Hindlimb muscle (tissue), 1 donor: ENCODE data around the gene PREP. TPM values are rescaled to one million over a fixed set of nuclear protein-coding genes. Genes with fewer than 3 reads are reported as not detected.

Experiments
- DNase-seq: peaks from one replicate; pipeline ENCODE4 v3.0.0-alpha.2; 2013
- polyA plus RNA-seq: library from polyadenylated mRNA; unstranded; fragments of 120-200 nt; gene quantifications from one replicate; pipeline ENCODE4 v1.2.1, GENCODE V29; 2013; ENCODE audit not compliant: insufficient read length

Gene PREP
- polyA plus RNA-seq, 1 donor = 36.5 TPM

DNA sequence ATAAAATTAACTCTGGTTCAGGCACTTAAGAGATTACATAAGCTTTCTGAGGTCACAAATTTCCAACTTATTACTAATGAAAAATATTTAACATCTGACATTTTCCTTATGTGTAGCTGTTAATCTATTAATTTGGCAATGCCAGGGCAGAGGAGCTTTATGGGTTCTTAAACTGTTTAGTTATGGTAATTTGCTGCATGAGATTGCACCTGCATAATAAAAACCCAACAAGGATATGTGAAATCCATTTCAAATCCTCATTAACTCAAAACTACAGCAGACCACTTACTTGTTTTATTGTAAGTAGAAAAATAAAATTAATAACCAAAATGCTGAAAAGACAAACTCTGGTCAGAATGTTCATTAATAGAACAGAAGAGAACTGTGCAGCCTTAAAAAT is 98.1 kb downstream of the PREP start:
- no peak for DNase-seq

DNA sequence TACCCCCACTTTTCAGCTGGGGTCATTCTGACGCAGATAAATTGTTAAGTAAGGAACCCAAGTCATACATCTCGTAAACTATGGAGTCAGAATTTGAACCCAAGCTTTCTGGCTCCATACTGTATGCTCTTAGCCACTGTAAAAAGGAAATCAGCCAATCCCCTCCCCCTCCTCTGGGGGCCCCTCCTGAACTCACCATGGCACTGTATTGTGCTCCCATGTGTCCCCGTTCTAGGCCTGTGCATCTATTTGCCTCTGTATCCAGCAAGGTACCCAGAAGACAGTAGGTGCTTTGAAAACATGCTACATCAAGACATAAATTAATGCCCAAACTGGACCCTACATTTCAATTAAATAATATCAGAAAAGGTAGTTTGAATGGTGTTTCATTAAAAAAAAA is 98.5 kb downstream of the PREP start:
- DNase-seq = no peak

DNA sequence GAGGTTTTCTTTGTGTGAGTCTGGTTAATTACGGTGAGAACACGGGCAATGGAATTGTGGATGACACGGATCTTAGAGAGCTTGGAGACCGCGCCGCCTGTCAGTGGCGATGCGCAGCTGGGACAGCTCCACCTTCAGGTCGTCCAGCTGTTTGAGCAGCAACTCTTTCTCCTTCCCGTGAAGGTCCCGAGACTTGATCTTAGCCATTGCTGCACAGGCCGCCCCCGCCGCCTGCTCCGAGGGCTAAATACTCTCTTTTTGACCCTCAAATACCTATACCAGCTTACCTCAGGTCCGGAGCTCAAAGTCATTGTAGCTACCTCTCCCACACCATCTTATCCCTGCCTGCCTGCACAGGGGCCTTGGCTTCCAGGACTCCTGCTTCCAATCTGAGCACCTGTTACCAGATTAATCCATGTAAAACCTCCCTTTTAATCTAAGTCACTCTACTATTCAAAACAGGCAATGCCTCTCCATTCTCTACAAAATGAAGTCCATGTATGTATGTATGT is 100.2 kb downstream of the PREP start:
- DNase-seq = no peak

DNA sequence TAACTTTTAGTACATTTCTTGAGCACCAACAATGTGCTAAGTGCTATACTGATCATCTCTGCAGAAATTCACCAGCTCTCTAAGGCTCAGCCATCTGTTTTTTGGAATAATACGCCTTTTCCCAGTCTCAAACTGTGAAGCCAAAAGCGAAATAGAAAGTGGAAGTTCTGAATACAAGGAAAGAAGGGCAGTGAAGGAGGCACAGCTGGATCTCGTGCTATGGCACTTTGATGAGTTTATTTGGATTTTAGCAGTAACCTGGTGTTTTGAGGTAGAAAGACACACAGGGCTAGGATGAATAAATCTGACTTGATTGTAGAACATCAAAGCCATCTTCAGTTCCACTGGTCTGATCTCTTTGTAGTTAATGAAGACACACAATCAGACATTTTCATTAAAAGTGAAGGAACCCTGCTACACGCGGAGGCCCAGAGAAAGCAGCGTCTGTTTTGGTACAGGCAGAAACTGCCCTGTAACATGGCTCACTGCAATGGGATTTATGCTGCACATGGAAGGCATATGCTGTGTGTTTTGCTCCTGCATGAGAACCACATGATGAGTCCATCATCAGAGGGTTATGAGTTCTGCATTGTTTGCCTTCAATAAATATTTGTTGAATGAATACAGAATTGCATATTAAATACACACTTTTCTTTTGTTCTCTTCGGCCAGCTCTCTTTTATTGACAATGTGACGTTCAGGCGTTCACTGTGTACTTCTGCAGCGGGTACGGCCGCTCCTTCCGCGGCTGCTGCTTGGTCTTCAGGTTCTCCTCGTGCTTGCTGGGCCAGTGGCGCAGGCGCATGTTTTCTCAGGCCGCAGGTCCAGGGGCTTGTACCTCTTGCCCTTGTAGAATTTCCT is 100.9 kb downstream of the PREP start:
- DNase-seq = peak; percentile 28

DNA sequence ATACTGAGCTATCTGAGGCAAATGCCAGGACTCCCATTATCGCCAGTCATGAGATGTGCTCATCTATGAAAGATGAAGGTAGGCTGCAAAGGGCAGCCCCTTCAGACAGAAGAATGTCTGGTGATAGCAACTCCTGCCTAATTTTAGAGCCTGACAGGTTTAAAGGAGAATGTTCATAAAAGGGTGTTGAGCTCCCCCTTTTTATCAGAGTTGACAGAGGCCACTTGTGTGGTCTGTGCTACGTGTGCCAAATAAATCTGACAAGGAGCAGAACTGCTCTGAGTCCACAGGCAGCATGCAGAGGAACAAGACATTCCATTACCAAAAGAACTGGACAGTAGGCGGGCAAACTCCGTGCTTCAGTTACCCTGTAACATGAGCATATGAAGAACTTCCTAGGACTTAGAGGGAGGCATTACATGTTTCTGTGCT is 101.8 kb downstream of the PREP start:
- DNase-seq = peak; percentile 14

DNA sequence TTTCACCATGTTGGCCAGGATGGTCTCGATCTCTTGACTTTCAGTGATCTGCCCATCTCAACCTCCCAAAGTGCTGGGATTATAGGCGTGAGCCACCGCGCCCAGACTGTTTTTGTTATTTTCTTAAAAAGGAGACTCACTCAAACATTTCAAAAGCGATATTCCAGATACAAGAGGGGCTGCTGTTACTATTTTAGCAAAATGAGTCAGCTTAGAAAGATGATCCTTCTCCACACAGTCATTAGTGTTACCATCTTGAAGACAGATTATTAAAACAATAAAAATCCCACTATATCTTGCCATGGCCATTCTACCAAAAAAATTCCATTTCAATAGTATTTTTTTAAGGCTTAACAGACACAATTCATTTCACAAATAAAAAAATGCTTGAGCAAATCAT is 102.8 kb downstream of the PREP start:
- peak; percentile 13 for DNase-seq

DNA sequence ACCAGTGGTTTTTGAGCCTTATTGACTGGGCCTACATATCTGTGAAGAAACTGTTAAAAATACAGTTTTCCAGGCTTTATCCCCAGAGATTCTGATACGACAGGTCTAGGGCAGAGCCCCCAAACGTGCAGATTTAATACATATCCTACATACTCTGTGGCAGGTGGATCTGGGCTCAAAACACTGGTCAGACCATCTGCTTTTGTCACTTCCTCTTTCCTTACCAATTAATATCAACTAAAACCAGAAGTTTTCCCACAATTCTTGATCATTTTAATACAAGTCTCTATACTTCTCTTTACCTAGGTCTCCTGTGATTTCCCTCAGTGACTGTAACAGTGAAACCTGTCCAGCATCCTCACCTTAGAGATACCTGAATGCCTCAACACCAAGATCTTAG is 108.8 kb downstream of the PREP start:
- DNase-seq = no peak

DNA sequence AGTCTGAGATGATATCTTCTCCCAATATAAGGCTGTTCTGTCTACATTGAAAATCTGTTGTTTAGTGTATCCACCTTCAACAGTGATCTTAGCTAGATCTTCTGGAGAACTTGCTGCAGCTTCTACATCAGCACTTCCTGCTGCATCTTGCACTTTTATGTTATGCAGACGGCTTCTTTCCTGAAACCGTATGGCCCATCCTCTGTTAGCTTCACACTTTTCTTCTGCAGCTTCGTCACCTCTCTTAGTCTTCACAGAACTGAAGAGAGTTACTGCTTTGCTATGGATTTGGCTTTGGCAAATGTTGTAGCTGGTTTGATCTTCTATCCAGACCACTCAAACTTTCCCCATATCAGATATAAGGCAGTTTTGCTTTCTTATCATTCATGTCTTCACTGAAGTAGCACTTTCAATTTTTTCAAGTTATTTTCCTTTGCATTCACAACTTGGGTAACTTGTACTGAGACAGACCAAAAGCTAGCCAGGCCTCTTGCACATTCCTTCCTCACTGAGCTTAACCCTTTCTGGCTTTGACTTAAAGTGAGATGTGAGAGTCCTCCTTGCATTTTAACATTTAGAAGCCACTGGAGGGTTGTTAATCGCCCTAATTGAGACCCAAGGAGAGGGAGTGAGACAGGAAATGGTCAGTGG is 110.1 kb downstream of the PREP start:
- DNase-seq = no peak

DNA sequence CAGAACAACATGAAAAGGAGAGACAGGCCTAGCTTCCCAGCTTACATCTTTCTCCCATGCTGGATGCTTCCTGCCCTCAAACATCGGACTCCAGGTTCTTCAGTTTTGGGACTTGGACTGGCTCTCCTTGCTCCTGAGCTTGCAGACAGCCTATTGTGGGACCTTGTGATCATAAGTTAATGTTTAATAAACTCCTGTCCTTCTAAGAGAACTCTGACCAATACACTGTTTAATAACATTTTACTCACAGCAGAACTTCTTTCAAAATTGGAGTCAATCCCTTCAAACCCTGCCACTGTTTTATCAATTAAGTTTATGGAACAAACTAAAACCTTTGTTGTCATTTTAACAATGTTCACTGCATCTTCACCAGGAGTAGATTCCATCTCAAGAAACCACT is 111.4 kb downstream of the PREP start:
- no peak for DNase-seq

DNA sequence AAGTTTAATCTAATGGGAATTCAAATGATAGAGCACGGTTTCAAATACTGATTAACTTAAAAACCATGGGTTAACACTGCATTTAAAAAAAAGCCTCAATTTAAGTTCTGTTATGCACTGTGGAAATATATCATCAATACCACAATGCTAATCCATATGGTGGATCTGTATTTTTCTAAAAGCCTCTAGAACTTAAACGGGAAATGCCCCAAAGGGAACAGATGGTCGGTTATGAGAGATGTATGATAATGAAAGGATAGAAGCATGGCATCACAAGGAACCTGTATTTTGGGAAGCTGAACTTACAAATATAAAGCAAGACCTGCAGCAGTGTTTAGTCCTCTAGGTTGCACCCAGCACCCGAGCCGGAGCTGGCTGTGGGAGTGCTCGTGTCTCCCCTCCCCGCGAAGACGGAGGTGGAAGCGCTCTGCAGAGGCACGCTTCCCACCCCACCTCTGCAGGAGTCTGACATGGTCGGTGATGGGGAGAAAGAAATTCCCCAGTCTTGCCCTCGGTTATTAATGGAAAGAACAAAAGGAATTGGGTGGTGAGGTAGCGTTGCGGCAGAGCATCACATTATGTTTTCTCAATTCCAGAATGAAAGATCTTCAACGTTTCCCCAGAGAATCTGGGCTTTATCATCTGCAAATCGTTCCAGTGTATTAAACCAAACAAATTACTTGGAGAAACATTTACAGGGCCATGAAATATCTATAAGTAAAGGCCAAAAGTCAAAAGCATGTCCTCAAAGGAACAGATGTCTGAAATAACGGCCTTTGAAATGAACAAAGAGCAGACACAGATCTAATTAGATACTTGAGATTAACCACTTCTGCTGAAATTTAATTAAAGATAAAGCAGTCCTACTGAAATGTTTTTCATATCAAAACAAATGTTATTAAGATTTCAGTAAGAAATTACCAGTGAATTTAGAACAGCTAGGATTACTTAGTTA is 120.0 kb downstream of the PREP start:
- DNase-seq = no peak

DNA sequence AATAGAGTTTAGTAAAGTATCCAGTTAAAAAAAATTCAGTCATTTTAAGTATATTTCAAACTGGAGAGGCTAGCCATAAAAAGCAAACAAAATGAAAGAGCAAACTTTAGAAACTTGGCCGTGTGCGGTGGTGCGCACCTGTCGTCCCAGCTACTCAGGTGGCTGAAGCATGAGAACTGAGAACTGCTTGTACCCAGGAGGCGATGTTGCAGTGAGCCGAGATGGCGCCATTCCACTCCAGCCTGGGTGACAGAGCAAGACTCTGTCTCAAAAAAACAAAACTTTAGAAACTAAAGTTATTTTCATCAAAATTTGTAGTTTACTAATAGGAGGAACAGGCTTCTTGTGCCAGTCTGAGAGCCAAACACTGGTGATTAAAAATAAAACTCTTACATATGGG is 122.8 kb downstream of the PREP start:
- no peak for DNase-seq

DNA sequence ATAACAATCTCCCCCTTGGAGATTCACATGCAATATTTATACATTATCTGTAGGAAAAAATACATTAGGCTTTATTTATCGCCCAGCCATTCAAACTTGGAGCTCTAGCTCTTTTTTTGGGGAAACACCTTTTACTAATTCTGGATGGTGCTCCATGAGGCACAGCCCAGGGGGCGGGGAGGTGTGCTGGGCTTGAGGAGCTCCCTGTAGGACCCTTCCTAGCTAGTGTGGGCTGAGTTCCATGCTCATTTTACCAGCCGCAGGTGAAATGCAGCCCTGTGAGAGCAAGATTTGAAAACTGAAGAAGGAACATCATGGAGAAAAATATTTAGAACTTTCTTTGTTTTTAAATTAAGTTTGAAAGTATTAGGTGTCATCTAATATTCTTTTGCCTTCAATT is 123.4 kb downstream of the PREP start:
- no peak for DNase-seq

DNA sequence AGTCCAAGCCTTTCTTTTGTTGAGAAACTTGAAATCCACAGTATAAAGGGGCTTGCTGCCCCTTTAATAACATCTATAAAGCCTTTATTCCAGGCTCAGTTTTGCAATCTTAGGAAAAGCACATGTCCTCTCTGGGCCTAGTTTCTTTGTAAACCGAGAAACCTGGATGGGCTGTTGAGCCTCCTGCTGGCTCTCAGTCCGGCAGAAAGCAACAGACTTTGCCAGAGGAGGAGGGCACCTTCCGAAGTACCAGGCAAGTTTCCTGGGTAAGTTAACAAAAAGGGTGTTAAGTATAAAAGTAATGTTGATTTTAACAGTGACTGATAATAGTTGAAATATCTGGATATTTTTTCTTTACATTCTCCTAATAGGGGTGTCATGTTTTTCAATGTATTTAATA is 124.1 kb downstream of the PREP start:
- no peak for DNase-seq

DNA sequence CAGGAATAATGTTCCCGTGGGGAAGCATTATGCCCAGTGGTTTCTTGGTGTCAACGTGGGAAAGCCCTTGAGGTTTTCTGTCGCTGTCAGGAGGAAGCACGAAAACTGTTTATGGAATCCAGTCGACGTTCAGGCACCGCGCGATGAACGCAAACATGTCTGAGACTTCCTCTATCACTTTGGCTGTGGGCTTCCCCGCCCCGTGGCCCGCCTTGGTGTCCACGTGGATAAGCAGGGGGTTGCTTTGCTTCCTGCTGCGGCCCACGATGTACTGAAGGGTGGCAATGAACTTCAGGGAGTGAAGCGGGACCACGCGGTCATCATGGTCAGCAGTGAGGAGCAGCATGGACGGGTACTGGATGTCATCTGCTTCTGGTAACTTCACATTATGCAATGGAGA is 124.8 kb downstream of the PREP start:
- DNase-seq = no peak

DNA sequence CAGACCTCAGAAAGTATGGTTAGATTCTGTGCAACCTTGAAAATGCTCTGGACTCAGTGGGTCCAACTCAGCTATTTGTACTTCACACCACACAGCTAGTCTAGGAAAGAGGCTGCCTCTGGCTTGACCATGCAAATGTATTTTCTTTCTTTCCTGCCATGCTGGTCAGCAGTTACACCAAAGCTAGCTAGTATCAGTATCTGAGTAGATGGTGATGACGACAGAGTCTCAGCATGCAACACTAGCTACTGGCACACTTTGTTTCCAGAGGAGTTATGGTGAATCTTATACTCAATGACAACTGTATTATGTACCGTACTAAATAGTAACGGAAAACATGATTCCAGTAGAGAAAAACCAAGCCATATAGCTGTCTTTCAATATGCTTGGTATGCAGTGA is 126.5 kb downstream of the PREP start:
- DNase-seq = no peak

DNA sequence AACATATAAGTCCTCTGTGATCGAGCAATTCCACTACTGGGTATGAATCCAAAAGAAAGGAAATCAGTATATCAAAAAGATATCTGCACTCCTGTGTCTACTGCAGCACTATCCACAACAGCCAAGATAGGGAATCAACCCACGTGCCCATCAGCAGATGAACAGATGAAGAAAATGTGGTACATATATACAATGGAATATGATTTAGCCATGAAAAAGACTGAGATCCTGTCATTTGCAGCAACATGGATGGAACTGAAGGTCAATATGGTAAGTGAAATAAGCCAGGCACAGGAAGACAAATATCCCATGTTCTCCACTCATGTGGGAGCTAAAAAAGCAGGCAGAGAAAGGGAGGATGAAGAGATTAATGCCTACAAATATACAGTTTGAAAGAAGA is 127.3 kb downstream of the PREP start:
- no peak for DNase-seq

DNA sequence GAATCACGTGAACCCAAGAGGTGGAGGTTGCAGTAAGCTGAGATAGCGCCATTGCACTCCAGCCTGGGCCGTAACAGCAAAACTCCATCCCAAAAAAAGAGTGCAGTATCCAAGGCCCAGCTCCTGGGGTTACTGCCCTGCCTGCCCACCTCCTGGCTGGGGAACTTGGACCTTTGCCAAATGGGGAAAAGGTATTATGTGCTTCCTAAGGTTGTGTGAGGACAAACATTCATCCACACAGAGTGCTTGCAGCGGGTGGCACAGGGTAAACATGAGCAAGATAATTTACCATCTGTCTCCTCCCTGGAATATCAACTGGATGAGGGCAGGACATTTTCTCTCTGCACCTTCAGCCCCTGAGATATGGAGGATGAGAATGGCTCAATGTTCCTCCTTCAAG is 128.2 kb downstream of the PREP start:
- DNase-seq = no peak

DNA sequence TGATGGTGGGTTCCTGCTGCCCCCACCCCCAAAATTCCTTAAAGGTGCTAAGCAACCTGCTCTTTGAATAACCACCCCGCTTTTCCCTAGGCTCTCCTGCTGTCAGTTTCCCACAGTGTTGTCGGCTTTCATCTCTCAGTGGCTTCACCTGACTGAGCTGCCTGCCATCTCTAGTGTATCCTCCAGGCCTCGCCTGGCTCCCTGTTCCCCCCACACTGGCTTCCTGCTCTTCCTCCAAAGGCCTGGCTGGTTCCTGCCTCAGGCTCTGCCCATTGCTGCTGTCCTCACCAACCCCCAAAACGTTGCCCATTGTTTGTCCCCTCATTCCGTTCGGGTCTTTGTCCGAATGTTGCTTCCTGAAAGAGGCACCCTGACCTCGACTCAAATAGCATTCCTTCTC is 129.3 kb downstream of the PREP start:
- DNase-seq = no peak

DNA sequence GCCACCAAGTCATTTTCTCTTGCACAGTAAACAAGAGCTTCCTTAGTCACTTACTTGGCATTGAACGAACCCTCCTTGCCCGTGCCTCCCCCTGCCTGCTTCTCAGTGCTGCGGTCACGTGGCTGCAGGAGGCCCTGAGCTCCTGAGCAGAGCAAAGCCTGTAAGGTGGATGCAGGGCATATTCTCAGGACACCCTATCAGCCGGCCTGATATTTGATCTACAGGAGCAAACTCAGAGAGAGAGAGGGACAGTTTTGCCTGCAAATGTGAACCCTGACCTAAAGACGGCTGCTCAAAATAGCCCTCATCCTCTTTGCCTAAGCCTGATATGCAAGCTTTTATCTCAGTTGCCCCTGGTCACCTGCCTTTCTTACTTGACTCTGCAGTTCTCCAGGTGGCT is 130.1 kb downstream of the PREP start:
- no peak for DNase-seq

DNA sequence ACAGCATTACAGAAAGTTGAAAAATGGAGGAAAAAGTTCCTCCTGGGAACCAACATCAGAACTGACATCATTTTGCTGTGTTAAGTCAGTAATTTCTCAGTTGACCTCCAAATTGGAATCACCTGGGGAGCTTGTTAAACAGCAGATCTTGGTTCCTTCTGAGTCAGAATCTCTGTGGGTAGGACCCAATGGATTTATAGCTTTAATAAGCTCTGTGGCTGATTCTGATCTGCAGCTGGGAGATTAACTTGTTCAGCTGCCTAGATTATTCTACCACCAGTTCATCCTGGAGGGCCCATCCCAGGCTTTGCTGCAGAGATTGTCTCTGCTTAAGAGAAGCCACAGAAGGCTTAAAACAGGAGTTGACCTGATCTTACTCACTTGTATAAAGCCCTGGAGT is 132.4 kb downstream of the PREP start:
- DNase-seq = no peak

DNA sequence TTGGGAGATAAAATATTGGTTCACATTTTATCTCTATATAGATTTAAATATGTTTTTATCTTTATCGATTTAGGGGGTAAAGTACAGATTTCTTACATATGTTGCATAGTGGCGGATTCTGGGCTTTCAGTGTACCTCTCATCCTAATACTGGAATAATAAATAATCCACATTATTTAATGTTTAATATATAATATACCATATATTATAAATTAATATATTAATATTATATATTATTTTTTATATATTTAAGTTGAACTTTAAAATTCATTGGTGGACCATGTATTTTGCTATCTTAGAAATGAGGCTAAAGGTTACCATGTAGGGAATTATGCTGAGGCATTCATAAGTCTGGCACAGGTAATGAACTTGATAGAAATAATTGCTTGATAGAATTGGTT is 133.5 kb downstream of the PREP start:
- DNase-seq = no peak

DNA sequence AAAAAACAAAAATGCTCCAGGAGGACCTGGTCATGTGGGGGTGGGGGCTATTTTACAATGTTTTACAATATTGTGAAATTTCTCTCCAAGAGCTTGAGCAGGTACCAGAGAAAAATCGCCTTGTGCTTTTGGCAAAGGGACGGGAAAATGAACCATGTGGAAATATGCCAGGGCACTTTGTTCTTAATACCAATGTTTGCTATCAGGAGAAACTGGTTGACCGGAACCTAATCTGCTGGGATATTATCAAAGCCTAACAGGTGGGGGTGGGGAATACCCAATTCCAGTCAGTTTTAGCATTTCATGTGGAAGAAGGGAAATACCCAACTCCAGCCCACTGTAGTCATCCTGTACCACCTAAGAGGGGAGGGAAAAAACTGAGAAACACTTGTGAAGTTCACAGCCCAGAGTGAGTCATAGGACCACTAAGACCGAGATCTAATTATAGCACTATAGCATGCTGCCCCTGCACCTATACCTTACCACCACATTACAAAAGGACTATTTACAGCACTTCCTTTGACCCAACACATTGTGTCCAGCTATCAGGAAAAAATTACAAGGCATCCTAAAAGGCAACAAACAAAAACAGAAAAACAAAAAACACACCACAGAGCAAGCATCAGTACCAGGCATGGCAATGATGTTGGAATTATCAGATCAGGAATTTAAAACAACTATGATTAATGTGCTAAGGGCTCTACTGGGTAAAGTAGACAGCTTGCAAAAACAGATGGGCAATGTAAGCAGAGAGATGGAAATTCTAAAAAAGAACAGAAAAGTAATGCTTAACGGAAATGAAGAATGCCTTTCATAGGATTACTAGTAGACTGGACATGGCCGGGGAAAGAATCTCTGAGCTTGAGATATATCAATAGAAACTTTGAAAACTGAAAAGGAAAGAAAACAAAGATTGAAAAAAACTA is 138.9 kb downstream of the PREP start:
- DNase-seq = no peak
